Heart right ventricle (tissue), 16 donors: ENCODE results near the gene SMC6. TPM values are rescaled to one million over a fixed set of nuclear protein-coding genes. Genes with fewer than 3 reads are reported as not detected.
A peak's percentile ranks its signal among the peaks of the same experiment; 100 is the strongest.

Source experiments
- ATAC-seq, 8 donors: fragments of 200-7000 bp; cut with Tn5 transposase; one replicate each; pipeline ENCODE4 v1.9.1; 2020; ENCODE audit warnings: mild to moderate bottlenecking in 8 of 8, moderate library complexity in 8 of 8, moderate number of reproducible peaks in 1 of 8
- DNase-seq, 2 donors: peaks; one replicate each; pipeline ENCODE4 v3.0.0-alpha.2; 2020
- H3K27ac ChIP-seq, 10 donors: fragments of 200-600 bp; sonication (generic) in 2 of 10; one replicate each; pipeline versions ENCODE4 v1.5.0 to v1.8.0; 2020 to 2022; ENCODE audit warnings: mild to moderate bottlenecking in 3 of 10
- H3K27me3 ChIP-seq, 7 donors: fragments of 200-600 bp; one replicate each; pipeline ENCODE4 v1.8.0; 2021 to 2022; ENCODE audit warnings: mild to moderate bottlenecking in 2 of 7
- H3K36me3 ChIP-seq, 9 donors: fragments of 200-600 bp; sonication (generic) in 1 of 9; one replicate each; pipeline versions ENCODE4 v1.5.0 to v1.8.0; 2020 to 2022; ENCODE audit warnings: mild to moderate bottlenecking in 2 of 9
- H3K4me1 ChIP-seq, 9 donors: fragments of 200-600 bp; sonication (generic) in 1 of 9; one replicate each; pipeline versions ENCODE4 v1.5.0 to v1.8.0; 2020 to 2022; ENCODE audit warnings: mild to moderate bottlenecking in 4 of 9
- H3K4me3 ChIP-seq, 10 donors: fragments of 200-600 bp; sonication (generic) in 2 of 10; one replicate each; pipeline versions ENCODE4 v1.5.0 to v1.8.0; 2020 to 2022; ENCODE audit warnings: mild to moderate bottlenecking in 7 of 10, moderate library complexity in 2 of 10
- H3K9me3 ChIP-seq, 11 donors: fragments of 200-600 bp in 10 of 11; sonication (generic) in 2 of 11; one replicate each; pipeline versions ENCODE4 v1.5.0 to v1.8.0; 2013 to 2022; ENCODE audit warnings: mild to moderate bottlenecking in 2 of 11, control low read depth in 1 of 11, moderate library complexity in 1 of 11
- WGBS, 2 donors: extraction: QIAGEN DNeasy Blood & Tissue Kit; methylation state at CpG; one replicate each; pipeline ENCODE4 v1.1.7; 2013; ENCODE audit warnings: inconsistent platforms in 1 of 2; 5-methylcytosine and 5-hydroxymethylcytosine counted together
- intact Hi-C, 10 donors: fragments of 100-400 bp; cut with DNase I; formaldehyde crosslinking; loops; one replicate each; pipeline versions ENCODE4 v1.11.1 to v1.14.2; 2022
- polyA plus RNA-seq, 2 donors: library from polyadenylated mRNA; stranded (reverse); fragments of 200-250 nt; gene quantifications; one replicate each; pipeline ENCODE4 v1.2.3, GENCODE V29; 2013
- total RNA-seq, 10 donors: library from RNA; stranded (reverse); fragmentation: NEBNext Ultra II Directional in 3 of 10; extraction: Animal tissue kit (Norgen Biotek cat#: 25700) in 3 of 10; gene quantifications; one replicate each; pipeline versions ENCODE4 v1.2.1 to v1.2.4, GENCODE V29; 2021 to 2023
- TF ChIP-seq, protein P1 (sequence below), 9 donors: fragments of 200-600 bp; sonication (generic) in 2 of 9; IDR thresholded peaks; one replicate each; pipeline versions ENCODE4 v1.5.0 to v1.8.0; 2021 to 2022; ENCODE audit warnings: antibody characterized with exemption in 9 of 9, mild to moderate bottlenecking in 5 of 9, moderate library complexity in 1 of 9
- donor health status: Arrhythmogenic right ventricular cardiomyopathy.
- donor health status: ischemic (EF 13 %, LVEDD 7.1; RV severe dilation, severe dysfunction).
- donor health status: healthy with polysubstance abuse.
- donor health status: DM: no; HTN: yes; CAD: no.
- donor health status: DM: no; HTN: no; CAD: no.
- donor health status: ischemic (EF 25% LVEDD 6.9; RV normal size, moderate dysfunction).
- donor health status: ischemic (EF 25% LVEDD 5.7; RV mildly dilated, moderate dysfunction).
- donor health status: healthy.
- donor health status: DM: yes; HTN: yes; CAD: no.
- donor health status: Ischemic cardiomyopathy.
- donor health status: ischemic (EF 35%, LVEDD 5.7; RV mildly dilated, moderate dysfunction).
- donor health status: nonischemic (EF 11% LVEDD 7.7; RV severe dilation, severe dysfunction).
- donor health status: DM: yes; HTN: yes; CAD: no.
- donor health status: PGD.
- donor health status: ischemic (EF 29% LVEDD 5.4; RV normal size, mild dysfunction).
- donor health status: nonischemic (EF 23%, LVEDD 6.1; RV moderate dilation, normal function).

Gene SMC6
- total and polyA plus RNA-seq, 12 donors: 4.7 to 14.7 (median 12.0) TPM

DNA sequence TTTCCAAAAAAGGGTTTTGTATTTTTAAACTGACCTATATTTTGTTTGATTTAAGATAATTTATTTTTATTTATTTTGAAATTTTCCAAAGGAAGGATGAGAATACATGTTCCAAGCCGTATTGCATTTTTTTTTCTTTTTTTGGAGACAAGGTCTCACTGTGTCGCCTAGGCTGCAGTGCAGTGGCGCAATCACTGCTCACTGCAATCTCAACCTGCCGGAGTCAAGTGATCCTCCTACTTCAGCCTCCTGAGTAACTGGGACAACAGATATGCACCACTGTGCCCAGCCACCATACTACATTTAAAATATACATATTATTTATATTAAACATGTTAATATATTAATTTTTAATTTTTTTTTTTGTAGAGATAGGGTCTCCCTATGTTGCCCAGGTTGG is 15.3 kb upstream of the SMC6 start:
- H3K27me3 ChIP-seq: no peaks in the 10 kb centered on the region
- intact Hi-C loops: loop anchor here in 1 of 10 donors (10.0 kb wide), 1 partner anchor 56 kb away; no protein-coding TSS in a partner anchor
- H3K36me3 ChIP-seq: peaks cover 0 to 58% (median 0%) of the 10 kb centered on the region in 9 donors
- no peaks in the 10 kb centered on the region for H3K9me3 ChIP-seq
- H3K27ac ChIP-seq: no peak overlapping the region
- 96% methylated on average over 4 of the region's 4 CpGs for WGBS, 2 donors
- ATAC-seq (no peak), DNase-seq (no peak)
- peaks cover 0 to 10% (median 0%) of the 10 kb centered on the region in 9 donors for H3K4me1 ChIP-seq
- no peak overlapping the region for H3K4me3 ChIP-seq
- TF ChIP-seq, protein P1, sequence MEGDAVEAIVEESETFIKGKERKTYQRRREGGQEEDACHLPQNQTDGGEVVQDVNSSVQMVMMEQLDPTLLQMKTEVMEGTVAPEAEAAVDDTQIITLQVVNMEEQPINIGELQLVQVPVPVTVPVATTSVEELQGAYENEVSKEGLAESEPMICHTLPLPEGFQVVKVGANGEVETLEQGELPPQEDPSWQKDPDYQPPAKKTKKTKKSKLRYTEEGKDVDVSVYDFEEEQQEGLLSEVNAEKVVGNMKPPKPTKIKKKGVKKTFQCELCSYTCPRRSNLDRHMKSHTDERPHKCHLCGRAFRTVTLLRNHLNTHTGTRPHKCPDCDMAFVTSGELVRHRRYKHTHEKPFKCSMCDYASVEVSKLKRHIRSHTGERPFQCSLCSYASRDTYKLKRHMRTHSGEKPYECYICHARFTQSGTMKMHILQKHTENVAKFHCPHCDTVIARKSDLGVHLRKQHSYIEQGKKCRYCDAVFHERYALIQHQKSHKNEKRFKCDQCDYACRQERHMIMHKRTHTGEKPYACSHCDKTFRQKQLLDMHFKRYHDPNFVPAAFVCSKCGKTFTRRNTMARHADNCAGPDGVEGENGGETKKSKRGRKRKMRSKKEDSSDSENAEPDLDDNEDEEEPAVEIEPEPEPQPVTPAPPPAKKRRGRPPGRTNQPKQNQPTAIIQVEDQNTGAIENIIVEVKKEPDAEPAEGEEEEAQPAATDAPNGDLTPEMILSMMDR (IDR thresholded peaks at IDR 0.05): no peak

DNA sequence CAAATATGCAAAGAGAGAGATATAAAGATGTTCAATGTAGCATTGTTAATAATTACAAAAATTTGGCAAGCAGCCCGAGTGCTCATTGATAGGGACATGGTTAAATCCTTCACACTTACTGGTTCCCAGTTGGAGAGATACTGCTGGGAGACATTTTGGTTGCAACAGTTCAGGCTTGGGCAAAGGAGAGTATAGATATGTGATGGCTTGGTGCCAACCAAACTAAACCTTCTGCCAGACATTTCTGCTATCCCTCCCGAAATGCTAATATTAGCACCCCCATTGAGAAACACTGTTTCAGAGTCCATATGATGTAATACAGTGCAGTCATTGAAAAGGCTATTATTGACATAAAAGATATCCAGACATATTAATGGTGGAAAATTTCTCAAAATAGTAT is 11.8 kb upstream of the SMC6 start:
- H3K27me3 ChIP-seq: no peaks in the 10 kb centered on the region
- H3K4me3 ChIP-seq: no peak overlapping the region
- H3K36me3 ChIP-seq: peaks cover 0 to 44% (median 0%) of the 10 kb centered on the region in 9 donors
- H3K27ac ChIP-seq: peak overlapping the region in 1 of 10 donors; percentile 15
- peaks cover 0 to 10% (median 0%) of the 10 kb centered on the region in 9 donors for H3K4me1 ChIP-seq
- DNase-seq (no peak), ATAC-seq (peak in 4 of 8 donors; percentile 31 to 65 (median 52))
- WGBS, 2 donors: 47 to 55% methylated on average over 2 of the region's 2 CpGs
- TF ChIP-seq, protein P1 (IDR thresholded peaks at IDR 0.05): no peak
- intact Hi-C loops: loop anchor here in 1 of 10 donors (10.0 kb wide), 1 partner anchor 59 kb away; no protein-coding TSS in a partner anchor
- H3K9me3 ChIP-seq: no peaks in the 10 kb centered on the region

DNA sequence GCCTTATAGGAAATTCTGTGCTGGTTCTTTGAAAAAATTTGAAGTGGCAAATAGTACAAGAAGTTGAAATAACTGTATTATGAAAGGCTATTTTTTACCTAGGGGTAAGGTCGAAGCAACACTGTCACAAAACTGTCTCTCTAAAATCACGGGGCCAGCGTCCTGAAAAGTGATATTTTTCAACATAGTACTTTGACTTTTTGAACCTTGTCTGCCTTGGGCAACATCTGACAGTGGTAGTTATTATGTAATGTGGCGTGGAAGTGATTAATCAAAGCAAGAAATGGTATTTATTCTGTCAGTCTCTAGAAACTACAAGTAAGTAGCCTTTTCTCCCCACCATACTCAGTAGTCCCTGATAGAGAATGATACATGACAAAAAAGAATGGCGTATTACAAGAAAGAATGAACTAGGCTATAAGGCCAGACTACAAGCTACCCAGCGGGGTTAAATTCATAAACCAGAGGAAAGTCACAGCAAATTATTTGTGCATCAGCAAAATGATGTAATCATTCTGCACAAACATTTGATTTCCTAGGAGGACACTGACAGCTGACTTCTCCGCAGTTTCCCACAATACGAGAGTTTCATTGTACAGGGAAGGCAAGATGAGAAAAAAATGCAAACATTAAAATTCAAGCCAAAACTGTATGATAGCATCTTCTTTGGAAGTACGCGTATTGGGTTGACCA is 10.2 kb upstream of the SMC6 start:
- 87 to 88% methylated on average over 10 of the region's 10 CpGs for WGBS, 2 donors
- no peaks in the 10 kb centered on the region for H3K9me3 ChIP-seq
- no peaks in the 10 kb centered on the region for H3K27me3 ChIP-seq
- TF ChIP-seq, protein P1 (IDR thresholded peaks at IDR 0.05): no peak
- H3K4me1 ChIP-seq: peaks cover 0 to 6% (median 0%) of the 10 kb centered on the region in 9 donors
- no peak for DNase-seq
- no peak for ATAC-seq
- no peak overlapping the region for H3K4me3 ChIP-seq
- no peak overlapping the region for H3K27ac ChIP-seq
- peaks cover 0 to 38% (median 0%) of the 10 kb centered on the region in 9 donors for H3K36me3 ChIP-seq
- intact Hi-C loops: loop anchor here in 1 of 10 donors (10.0 kb wide), 1 partner anchor 61 kb away; no protein-coding TSS in a partner anchor

DNA sequence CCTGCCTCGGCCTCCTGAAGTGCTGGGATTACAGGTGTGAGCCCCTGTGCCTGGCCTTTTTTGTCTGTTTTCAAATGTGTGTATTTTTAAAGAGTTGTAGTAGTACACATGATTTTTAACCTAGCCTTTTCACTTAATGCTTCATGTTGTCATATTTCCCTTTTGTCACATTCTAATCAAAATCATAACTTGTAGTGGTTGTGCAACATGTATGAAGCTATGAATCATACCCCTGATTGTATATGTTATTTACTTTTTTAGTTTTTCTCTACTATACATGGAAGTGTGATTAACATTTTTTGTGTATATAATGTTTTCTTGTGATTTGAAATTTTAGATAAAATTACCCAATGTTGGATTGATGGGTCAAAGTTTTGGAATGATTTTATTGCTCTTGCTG is 8.8 kb upstream of the SMC6 start:
- H3K27me3 ChIP-seq: no peaks in the 10 kb centered on the region
- intact Hi-C loops: loop anchor here in 1 of 10 donors (10.0 kb wide), 1 partner anchor 62 kb away; no protein-coding TSS in a partner anchor
- WGBS, 2 donors: 97 to 100% methylated on average over 1 of the region's 1 CpG

More for the DNA sequence above, 8.8 kb upstream of the SMC6 start:
- Histone ChIP-seq H3K4me1 (peaks cover 0 to 8% (median 0%) of the 10 kb centered on the region in 9 donors), H3K4me3 (no peak overlapping the region), H3K9me3 (no peaks in the 10 kb centered on the region), H3K27ac (no peak overlapping the region), H3K36me3 (peaks cover 0 to 28% (median 0%) of the 10 kb centered on the region in 9 donors)
- TF ChIP-seq, protein P1 (IDR thresholded peaks at IDR 0.05): no peak
- DNase-seq (no peak), ATAC-seq (no peak)
